NCI-H460 (cell line): ENCODE results near the gene ADAM19. TPM values are rescaled to one million over a fixed set of nuclear protein-coding genes. Genes with fewer than 3 reads are reported as not detected.

Experiments used
- DNase-seq: peaks from one replicate; pipeline ENCODE4 v3.0.0-alpha.2; 2016; ENCODE audit warnings: low read depth; ENCODE audit errors: extremely low read depth
- total RNA-seq: library from RNA; depleted of rRNA; stranded (reverse); fragments of >200 nt; shearing (Covaris generic); gene quantifications from 2 replicates; pipeline ENCODE4 v1.2.3, GENCODE V29; 2014

ADAM19 gene
- total RNA-seq, 1 experiment from 2014 or later: 7.7 TPM

- DNase-seq: peak; percentile 20
Measured at GRCh38 chr5:157471709-157472108, 103.9 kb downstream of the ADAM19 start.

GRCh38 chr5:157470631-157471030 is 104.9 kb downstream of the ADAM19 start:
- DNase-seq: no peak

GRCh38 chr5:157469687-157470086 is 105.9 kb downstream of the ADAM19 start:
- DNase-seq: peak; percentile 6

GRCh38 chr5:157469073-157469472 is 106.5 kb downstream of the ADAM19 start:
- DNase-seq: no peak

GRCh38 chr5:157468293-157468965 is 107.1 kb downstream of the ADAM19 start:
- DNase-seq: no peak

- DNase-seq: peak; percentile 83
Measured at GRCh38 chr5:157464519-157465171, 110.9 kb downstream of the ADAM19 start.

GRCh38 chr5:157463621-157464518 is 111.7 kb downstream of the ADAM19 start:
- DNase-seq: peak; percentile 64

GRCh38 chr5:157463081-157463480 is 112.5 kb downstream of the ADAM19 start:
- DNase-seq: no peak

- no peak for DNase-seq
Measured at GRCh38 chr5:157460921-157461792, 114.4 kb downstream of the ADAM19 start.

- no peak for DNase-seq
Measured at GRCh38 chr5:157459715-157460599, 115.6 kb downstream of the ADAM19 start, which contains the start of gene NIPAL4. NIPAL4 (plus strand) TSS chr5:157460213; CDS start chr5:157460321, 108 bp downstream.

GRCh38 chr5:157458835-157459234 is 116.7 kb downstream of the ADAM19 start:
- DNase-seq: no peak

- no peak for DNase-seq
Measured at GRCh38 chr5:157457391-157457790, 118.2 kb downstream of the ADAM19 start.

- DNase-seq: no peak
Measured at GRCh38 chr5:157456301-157456700, 119.3 kb downstream of the ADAM19 start.

GRCh38 chr5:157455057-157455456 is 120.5 kb downstream of the ADAM19 start:
- no peak for DNase-seq

- DNase-seq: no peak
Measured at GRCh38 chr5:157454273-157454672, 121.3 kb downstream of the ADAM19 start.

GRCh38 chr5:157451806-157452205 is 123.8 kb downstream of the ADAM19 start:
- no peak for DNase-seq

- DNase-seq: no peak
Measured at GRCh38 chr5:157450024-157450423, 125.6 kb downstream of the ADAM19 start.

GRCh38 chr5:157449011-157449723 is 126.4 kb downstream of the ADAM19 start:
- DNase-seq: no peak

GRCh38 chr5:157447201-157447637 is 128.4 kb downstream of the ADAM19 start:
- no peak for DNase-seq
